Chondrocyte (in vitro differentiated cells): ENCODE data around the gene CCT3. TPM values are rescaled to one million over a fixed set of nuclear protein-coding genes. Genes with fewer than 3 reads are reported as not detected.

Experiments
- DNase-seq: peaks from one replicate; pipeline ENCODE4 v3.0.0; 2021; ENCODE audit warnings: mixed read lengths, low spot score
- H3K27ac Mint-ChIP-seq: one replicate; pipeline ENCODE4 v1.8.0; 2021; ENCODE audit warnings: mild to moderate bottlenecking, moderate library complexity, mixed read lengths; ENCODE audit not compliant: unreplicated experiment
- H3K27me3 Mint-ChIP-seq: 2 replicates; pipeline ENCODE4 v1.8.0; 2021; ENCODE audit warnings: low read depth, mixed read lengths
- H3K36me3 Mint-ChIP-seq: 2 replicates; pipeline ENCODE4 v1.8.0; 2021; ENCODE audit warnings: low read depth, mixed read lengths
- H3K4me1 Mint-ChIP-seq: 2 replicates; pipeline ENCODE4 v1.8.0; 2021; ENCODE audit warnings: low read depth, mild to moderate bottlenecking, mixed read lengths
- H3K4me3 Mint-ChIP-seq: one replicate; pipeline ENCODE4 v1.8.0; 2021; ENCODE audit warnings: mild to moderate bottlenecking, moderate library complexity, mixed read lengths; ENCODE audit not compliant: unreplicated experiment
- H3K9me3 Mint-ChIP-seq: 2 replicates; pipeline ENCODE4 v1.8.0; 2021; ENCODE audit warnings: low read depth, mixed read lengths
- CTCF ChIP-seq: fragments of 200-600 bp; sonication (generic); IDR thresholded peaks from 2 replicates; pipeline ENCODE4 v1.5.0; 2021; ENCODE audit warnings: antibody characterized with exemption, mild to moderate bottlenecking, moderate library complexity
- total RNA-seq: library from RNA; stranded (reverse); gene quantifications from 3 replicates; pipeline ENCODE4 v1.2.1, GENCODE V29; 2021

Gene CCT3
- total RNA-seq, 1 donor from 2014 or later, result 161 TPM

GRCh38 chr1:156359973-156360372 is 21.9 kb upstream of the CCT3 start:
- H3K36me3 Mint-ChIP-seq, result peaks cover 1% of the 10 kb centered on the region
- no peak overlapping the region for H3K4me3 Mint-ChIP-seq
- H3K9me3 Mint-ChIP-seq, result no peaks in the 10 kb centered on the region
- peak; percentile 53 for TF ChIP-seq CTCF
- H3K27me3 Mint-ChIP-seq, result peaks cover 44% of the 10 kb centered on the region
- no peak for DNase-seq
- no peak overlapping the region for H3K27ac Mint-ChIP-seq
- H3K4me1 Mint-ChIP-seq, result peaks cover 3% of the 10 kb centered on the region

- H3K4me1 Mint-ChIP-seq, result peaks cover 3% of the 10 kb centered on the region
- DNase-seq, result no peak
- H3K27ac Mint-ChIP-seq, result no peak overlapping the region
- H3K27me3 Mint-ChIP-seq, result peaks cover 46% of the 10 kb centered on the region
- no peaks in the 10 kb centered on the region for H3K9me3 Mint-ChIP-seq
- TF ChIP-seq CTCF, result no peak
- H3K36me3 Mint-ChIP-seq, result peaks cover 1% of the 10 kb centered on the region
- no peak overlapping the region for H3K4me3 Mint-ChIP-seq
Measured at GRCh38 chr1:156359249-156359648, 21.2 kb upstream of the CCT3 start.

GRCh38 chr1:156358641-156359040 is 20.5 kb upstream of the CCT3 start:
- DNase-seq, result no peak
- Mint-ChIP-seq H3K4me1 (peaks cover 3% of the 10 kb centered on the region), H3K27ac (no peak overlapping the region), H3K9me3 (no peaks in the 10 kb centered on the region), H3K27me3 (peaks cover 45% of the 10 kb centered on the region), H3K36me3 (peaks cover 1% of the 10 kb centered on the region), H3K4me3 (no peak overlapping the region)
- TF ChIP-seq CTCF, result no peak

- DNase-seq, result no peak
- Mint-ChIP-seq H3K27me3 (peaks cover 44% of the 10 kb centered on the region), H3K4me1 (peaks cover 3% of the 10 kb centered on the region), H3K4me3 (no peak overlapping the region), H3K9me3 (no peaks in the 10 kb centered on the region), H3K36me3 (peaks cover 1% of the 10 kb centered on the region), H3K27ac (no peak overlapping the region)
- TF ChIP-seq CTCF, result no peak
Measured at GRCh38 chr1:156357977-156358376, 19.9 kb upstream of the CCT3 start.

- no peak overlapping the region for H3K27ac Mint-ChIP-seq
- TF ChIP-seq CTCF, result peak; percentile 83
- peaks cover 1% of the 10 kb centered on the region for H3K36me3 Mint-ChIP-seq
- DNase-seq, result no peak
- no peaks in the 10 kb centered on the region for H3K9me3 Mint-ChIP-seq
- no peak overlapping the region for H3K4me3 Mint-ChIP-seq
- peaks cover 44% of the 10 kb centered on the region for H3K27me3 Mint-ChIP-seq
- H3K4me1 Mint-ChIP-seq, result peaks cover 3% of the 10 kb centered on the region
Measured at GRCh38 chr1:156356875-156357534, 18.9 kb upstream of the CCT3 start.
